NT2/D1 (cell line): ENCODE measurements around the gene AKR1E2.

ENCODE experiments used
- DNase-seq: peaks from one replicate; pipeline ENCODE4 v3.0.0-alpha.2; 2011; ENCODE audit warnings: low read depth, low spot score
- H3K27me3 ChIP-seq: 2 replicates; pipeline ENCODE4 v1.6.0; 2011; ENCODE audit warnings: mild to moderate bottlenecking; ENCODE audit not compliant: insufficient read length, insufficient read depth
- H3K36me3 ChIP-seq: 2 replicates; pipeline ENCODE4 v1.6.1; 2011; ENCODE audit warnings: mild to moderate bottlenecking, low read length, mixed read lengths; ENCODE audit not compliant: insufficient read depth, insufficient read length
- H3K4me1 ChIP-seq: 2 replicates; pipeline ENCODE4 v1.5.1; 2011; ENCODE audit not compliant: insufficient read depth, insufficient read length
- H3K4me3 ChIP-seq: 2 replicates; pipeline ENCODE4 v1.5.1; 2011; ENCODE audit warnings: low read depth; ENCODE audit not compliant: insufficient read length
- H3K9ac ChIP-seq: 2 replicates; pipeline ENCODE4 v1.6.0; 2011; ENCODE audit warnings: low read depth; ENCODE audit not compliant: insufficient read length
- H3K9me3 ChIP-seq: 2 replicates; pipeline ENCODE4 v1.5.1; 2011; ENCODE audit warnings: mild to moderate bottlenecking, low read length; ENCODE audit not compliant: insufficient read depth
- SUZ12 ChIP-seq: IDR thresholded peaks from 2 replicates; pipeline ENCODE4 v1.6.1; 2011; ENCODE audit not compliant: insufficient read length, insufficient read depth; ENCODE audit errors: extremely low read depth
- YY1 ChIP-seq: IDR thresholded peaks from 2 replicates; pipeline ENCODE4 v1.6.1; 2011; ENCODE audit not compliant: insufficient read length, insufficient read depth
- ZNF274 ChIP-seq: IDR thresholded peaks from 2 replicates; pipeline ENCODE4 v1.6.1; 2011; ENCODE audit warnings: mild to moderate bottlenecking, low read depth, low read length

AKR1E2 gene

GRCh38 chr10:4846775-4847174 is 20.8 kb downstream of the AKR1E2 start:
- Histone ChIP-seq H3K9ac (no peak overlapping the region), H3K4me3 (no peak overlapping the region), H3K27me3 (no peaks in the 10 kb centered on the region), H3K4me1 (no peaks in the 10 kb centered on the region), H3K9me3 (no peaks in the 10 kb centered on the region), H3K36me3 (peaks cover 44% of the 10 kb centered on the region)
- no peak for TF ChIP-seq ZNF274
- TF ChIP-seq YY1 = no peak
- TF ChIP-seq SUZ12 = no peak
- no peak for DNase-seq

- H3K9ac ChIP-seq = no peak overlapping the region
- no peak for DNase-seq
- no peaks in the 10 kb centered on the region for H3K4me1 ChIP-seq
- TF ChIP-seq YY1 (no peak), SUZ12 (no peak), ZNF274 (no peak)
- H3K4me3 ChIP-seq = no peak overlapping the region
- H3K36me3 ChIP-seq = peaks cover 43% of the 10 kb centered on the region
- H3K9me3 ChIP-seq = no peaks in the 10 kb centered on the region
- no peaks in the 10 kb centered on the region for H3K27me3 ChIP-seq
Measured at GRCh38 chr10:4847561-4848355, 21.8 kb downstream of the AKR1E2 start.

GRCh38 chr10:4848356-4849041 is 22.5 kb downstream of the AKR1E2 start:
- H3K4me3 ChIP-seq = no peak overlapping the region
- no peak overlapping the region for H3K9ac ChIP-seq
- no peaks in the 10 kb centered on the region for H3K4me1 ChIP-seq
- H3K36me3 ChIP-seq = peaks cover 36% of the 10 kb centered on the region
- TF ChIP-seq SUZ12 (no peak), YY1 (no peak), ZNF274 (no peak)
- no peaks in the 10 kb centered on the region for H3K9me3 ChIP-seq
- DNase-seq = no peak
- H3K27me3 ChIP-seq = no peaks in the 10 kb centered on the region

- no peaks in the 10 kb centered on the region for H3K9me3 ChIP-seq
- H3K27me3 ChIP-seq = no peaks in the 10 kb centered on the region
- peaks cover 31% of the 10 kb centered on the region for H3K36me3 ChIP-seq
- no peak for DNase-seq
- no peaks in the 10 kb centered on the region for H3K4me1 ChIP-seq
- H3K9ac ChIP-seq = no peak overlapping the region
- H3K4me3 ChIP-seq = no peak overlapping the region
- TF ChIP-seq YY1 = no peak
- no peak for TF ChIP-seq SUZ12
- TF ChIP-seq ZNF274 = no peak
Measured at GRCh38 chr10:4849042-4849402, 23.0 kb downstream of the AKR1E2 start.

- DNase-seq = peak; percentile 74
- Histone ChIP-seq H3K4me1 (no peaks in the 10 kb centered on the region), H3K27me3 (no peaks in the 10 kb centered on the region), H3K9me3 (no peaks in the 10 kb centered on the region), H3K36me3 (peaks cover 31% of the 10 kb centered on the region), H3K4me3 (no peak overlapping the region), H3K9ac (no peak overlapping the region)
- TF ChIP-seq YY1 = no peak
- TF ChIP-seq SUZ12 = no peak
- TF ChIP-seq ZNF274 = no peak
Measured at GRCh38 chr10:4849555-4850242, 23.7 kb downstream of the AKR1E2 start.

GRCh38 chr10:4850397-4850796 is 24.4 kb downstream of the AKR1E2 start:
- no peak for TF ChIP-seq ZNF274
- no peak for TF ChIP-seq SUZ12
- TF ChIP-seq YY1 = no peak
- Histone ChIP-seq H3K4me3 (no peak overlapping the region), H3K9ac (no peak overlapping the region)

GRCh38 chr10:4851176-4851575 is 25.2 kb downstream of the AKR1E2 start:
- DNase-seq = no peak
- Histone ChIP-seq H3K27me3 (no peaks in the 10 kb centered on the region), H3K4me3 (no peak overlapping the region), H3K9ac (no peak overlapping the region), H3K4me1 (no peaks in the 10 kb centered on the region), H3K36me3 (peaks cover 26% of the 10 kb centered on the region), H3K9me3 (no peaks in the 10 kb centered on the region)
- TF ChIP-seq SUZ12 (no peak), YY1 (no peak), ZNF274 (no peak)

More at GRCh38 chr10:4850397-4850796, 24.4 kb downstream of the AKR1E2 start:
- H3K9me3 ChIP-seq = no peaks in the 10 kb centered on the region
- no peak for DNase-seq
- no peaks in the 10 kb centered on the region for H3K4me1 ChIP-seq
- no peaks in the 10 kb centered on the region for H3K27me3 ChIP-seq
- peaks cover 30% of the 10 kb centered on the region for H3K36me3 ChIP-seq
